GM19238 (cell line): ENCODE data around the gene PGBD5.

Experiments used
- DNase-seq: peaks from one replicate; pipeline ENCODE4 v3.0.0; 2011; ENCODE audit warnings: low spot score; ENCODE audit not compliant: insufficient read length

Gene PGBD5

GRCh38 chr1:230377324-230377723 is 48.8 kb downstream of the PGBD5 start:
- DNase-seq = no peak

GRCh38 chr1:230376296-230376695 is 49.8 kb downstream of the PGBD5 start:
- DNase-seq = no peak

- DNase-seq = no peak
These were observed 50.4 kb downstream of the PGBD5 start for GRCh38 chr1:230375780-230376179.

GRCh38 chr1:230375147-230375546 is 51.0 kb downstream of the PGBD5 start:
- DNase-seq = no peak

GRCh38 chr1:230371923-230372703 is 54.0 kb downstream of the PGBD5 start:
- DNase-seq = no peak

- DNase-seq = no peak
These were observed 56.0 kb downstream of the PGBD5 start for GRCh38 chr1:230370109-230370508.

- no peak for DNase-seq
These were observed 57.3 kb downstream of the PGBD5 start for GRCh38 chr1:230368871-230369270.

GRCh38 chr1:230368363-230368762 is 57.8 kb downstream of the PGBD5 start:
- DNase-seq = no peak

GRCh38 chr1:230366504-230366915 is 59.6 kb downstream of the PGBD5 start:
- DNase-seq = no peak

- no peak for DNase-seq
These were observed 60.3 kb downstream of the PGBD5 start for GRCh38 chr1:230365723-230366307.

GRCh38 chr1:230362949-230363348 is 63.2 kb downstream of the PGBD5 start:
- DNase-seq = no peak

- DNase-seq = no peak
These were observed 64.2 kb downstream of the PGBD5 start for GRCh38 chr1:230361941-230362340.

GRCh38 chr1:230359992-230360668 is 66.0 kb downstream of the PGBD5 start:
- DNase-seq = no peak

GRCh38 chr1:230356869-230357794 is 69.0 kb downstream of the PGBD5 start:
- no peak for DNase-seq

GRCh38 chr1:230356190-230356589 is 69.9 kb downstream of the PGBD5 start:
- no peak for DNase-seq

- no peak for DNase-seq
These were observed 70.5 kb downstream of the PGBD5 start for GRCh38 chr1:230355594-230355993.

- DNase-seq = no peak
These were observed 71.0 kb downstream of the PGBD5 start for GRCh38 chr1:230355128-230355527.

GRCh38 chr1:230354005-230354404 is 72.1 kb downstream of the PGBD5 start:
- no peak for DNase-seq

- no peak for DNase-seq
These were observed 73.6 kb downstream of the PGBD5 start for GRCh38 chr1:230352537-230352936.

GRCh38 chr1:230351983-230352382 is 74.1 kb downstream of the PGBD5 start:
- DNase-seq = no peak

GRCh38 chr1:230351514-230351913 is 74.6 kb downstream of the PGBD5 start:
- no peak for DNase-seq
